NCI-H446 treated with DMSO at 0.1 percent for 48 hours (cell line): ENCODE data around the gene ING3.

ENCODE experiments used
- DNase-seq: peaks from one replicate; lab custom pipeline; 2025; lab: John Stamatoyannopoulos, UW

ING3 gene

DNA sequence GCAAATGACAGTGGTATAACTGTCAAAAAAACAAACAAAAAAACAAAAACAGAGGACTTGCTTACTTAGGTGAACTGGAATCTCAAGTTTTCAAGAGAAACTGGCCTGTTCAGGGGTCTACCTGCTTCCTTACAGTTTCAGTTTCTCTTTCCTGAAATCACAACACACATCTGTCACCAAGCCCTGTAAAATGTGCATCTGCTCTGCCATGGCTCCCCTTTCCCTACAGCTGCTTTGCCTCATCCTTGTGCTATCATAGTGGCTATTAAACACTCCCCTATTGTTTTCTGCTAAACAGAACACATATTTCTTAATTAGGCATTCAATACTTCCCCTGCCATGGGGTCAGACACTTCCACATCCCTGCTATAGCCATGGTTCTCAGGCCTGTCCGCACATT lies 75.6 kb downstream of the ING3 start:
- DNase-seq: no peak

DNA sequence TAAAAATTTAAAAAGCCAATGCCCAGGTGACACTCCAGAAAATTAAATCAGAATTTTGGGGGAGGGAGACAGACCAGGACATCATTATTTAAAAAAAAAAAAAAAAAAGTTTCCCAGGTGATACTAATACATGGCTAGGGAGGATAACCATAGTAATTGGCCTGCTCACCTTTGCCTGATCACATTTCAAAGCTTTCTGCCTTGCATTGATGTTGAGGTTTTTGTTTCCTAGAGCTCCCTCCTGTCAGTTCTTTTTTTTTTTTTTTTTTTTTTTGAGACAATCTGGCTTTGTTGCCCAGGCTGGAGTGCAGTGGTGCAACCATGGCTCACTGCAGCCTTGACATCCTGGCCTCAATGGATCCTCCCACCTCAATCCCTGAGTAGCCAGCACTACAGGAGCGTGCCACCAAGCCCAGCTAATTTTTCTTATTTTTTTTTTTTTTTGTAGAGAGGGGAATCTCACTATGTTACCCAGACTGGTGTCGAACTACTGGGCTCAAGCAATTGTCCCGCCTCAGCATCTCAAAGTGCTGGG lies 76.1 kb downstream of the ING3 start:
- no peak for DNase-seq
